ENCODE results near the gene PTCD2. TPM values are rescaled to one million over a fixed set of nuclear protein-coding genes. Genes with fewer than 3 reads are reported as not detected.
"Not testable (repeated sequence)": the region's sequence is repeated elsewhere in the genome, so short reads cannot be mapped to it uniquely, and the experiment has no call there.

Gene PTCD2
- total and polyA plus RNA-seq, 4 donors = 8.9 to 11.5 (median 10.0) TPM

GRCh38 chr5:72307573-72307967 lies 12.6 kb upstream of the PTCD2 start:
- no peaks in the 10 kb centered on the region for H3K27me3 ChIP-seq (ENCODE audit: control insufficient read depth, insufficient read depth, low read length)
- H3K4me1 ChIP-seq (ENCODE audit: control insufficient read depth, insufficient read depth, low read length) = peaks cover 8% of the 10 kb centered on the region
- peak overlapping the region; percentile 98 for H3K27ac ChIP-seq (ENCODE audit: low read depth, low read length)
- no peak for DNase-seq (ENCODE audit: low read depth in 4 of 6, low spot score in 6 of 6)
- 8% methylated on average over 2 of the region's 8 CpGs for WGBS (ENCODE audit: insufficient coverage)
- peaks cover 9% of the 10 kb centered on the region for H3K36me3 ChIP-seq (ENCODE audit: control insufficient read depth, insufficient read depth, low read length)
- no peaks in the 10 kb centered on the region for H3K9me3 ChIP-seq (ENCODE audit: control insufficient read depth, insufficient read depth, low read length)
- H3K4me3 ChIP-seq (ENCODE audit: low read depth, low read length) = peak overlapping the region; percentile 87

GRCh38 chr5:72307968-72308852 lies 12.0 kb upstream of the PTCD2 start:
- under 1% methylated on average over 71 of the region's 76 CpGs for WGBS (ENCODE audit: insufficient coverage)
- Histone ChIP-seq H3K9me3 (ENCODE audit: control insufficient read depth, insufficient read depth, low read length) (no peaks in the 10 kb centered on the region), H3K27me3 (ENCODE audit: control insufficient read depth, insufficient read depth, low read length) (no peaks in the 10 kb centered on the region), H3K36me3 (ENCODE audit: control insufficient read depth, insufficient read depth, low read length) (peaks cover 9% of the 10 kb centered on the region), H3K27ac (ENCODE audit: low read depth, low read length) (peak overlapping the region; percentile 98), H3K4me1 (ENCODE audit: control insufficient read depth, insufficient read depth, low read length) (peaks cover 8% of the 10 kb centered on the region), H3K4me3 (ENCODE audit: low read depth, low read length) (peak overlapping the region; percentile 87)
- peak; percentile 92 to 99 (median 94) for DNase-seq (ENCODE audit: low read depth in 4 of 6, low spot score in 6 of 6)

- Histone ChIP-seq H3K36me3 (ENCODE audit: control insufficient read depth, insufficient read depth, low read length) (peaks cover 9% of the 10 kb centered on the region), H3K4me3 (ENCODE audit: low read depth, low read length) (no peak overlapping the region)
- 51% methylated on average over 3 of the region's 6 CpGs for WGBS (ENCODE audit: insufficient coverage)
Measured at GRCh38 chr5:72308853-72309191, 11.4 kb upstream of the PTCD2 start.

DNA sequence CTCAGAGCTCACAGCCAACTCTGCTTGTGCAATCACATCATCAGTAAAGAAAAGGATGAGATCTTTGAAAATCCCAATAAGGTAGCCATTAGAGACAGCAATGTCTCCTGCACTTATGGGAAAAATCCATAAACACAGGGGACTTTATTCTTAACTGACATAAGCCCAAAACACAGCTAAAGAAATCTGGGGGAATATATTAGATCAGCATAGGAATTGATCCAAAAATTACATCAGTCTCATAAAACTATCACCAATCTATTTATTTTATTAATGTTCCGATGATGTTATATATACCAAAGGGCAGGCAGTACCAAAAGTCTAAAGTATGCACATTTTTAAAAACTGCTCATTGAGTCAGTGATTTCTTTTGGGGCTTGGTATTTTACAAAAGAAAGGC lies 7.0 kb upstream of the PTCD2 start:
- no CpG with 5 or more reads among the region's 1 CpG for WGBS (ENCODE audit: insufficient coverage)
- H3K27ac ChIP-seq (ENCODE audit: low read depth, low read length) = no peak overlapping the region
- H3K4me3 ChIP-seq (ENCODE audit: low read depth, low read length) = no peak overlapping the region
- H3K9me3 ChIP-seq (ENCODE audit: control insufficient read depth, insufficient read depth, low read length) = no peaks in the 10 kb centered on the region
- peaks cover 14% of the 10 kb centered on the region for H3K36me3 ChIP-seq (ENCODE audit: control insufficient read depth, insufficient read depth, low read length)
- no peak for DNase-seq (ENCODE audit: low read depth in 4 of 6, low spot score in 6 of 6)
- peaks cover 5% of the 10 kb centered on the region for H3K4me1 ChIP-seq (ENCODE audit: control insufficient read depth, insufficient read depth, low read length)
- no peaks in the 10 kb centered on the region for H3K27me3 ChIP-seq (ENCODE audit: control insufficient read depth, insufficient read depth, low read length)

More at GRCh38 chr5:72308853-72309191, 11.4 kb upstream of the PTCD2 start:
- Histone ChIP-seq H3K4me1 (ENCODE audit: control insufficient read depth, insufficient read depth, low read length) (peaks cover 8% of the 10 kb centered on the region), H3K9me3 (ENCODE audit: control insufficient read depth, insufficient read depth, low read length) (no peaks in the 10 kb centered on the region), H3K27me3 (ENCODE audit: control insufficient read depth, insufficient read depth, low read length) (no peaks in the 10 kb centered on the region), H3K27ac (ENCODE audit: low read depth, low read length) (peak overlapping the region; percentile 98)
- no peak for DNase-seq (ENCODE audit: low read depth in 4 of 6, low spot score in 6 of 6)

GRCh38 chr5:72314571-72315172 lies 5.5 kb upstream of the PTCD2 start:
- 100% methylated on average over 1 of the region's 3 CpGs for WGBS (ENCODE audit: insufficient coverage)

GRCh38 chr5:72319435-72319975 lies 668 bp upstream of the PTCD2 start:
- WGBS (ENCODE audit: insufficient coverage) = 8% methylated on average over 22 of the region's 28 CpGs
- H3K4me1 ChIP-seq (ENCODE audit: control insufficient read depth, insufficient read depth, low read length); H3K27me3 ChIP-seq (ENCODE audit: control insufficient read depth, insufficient read depth, low read length); DNase-seq (ENCODE audit: low read depth in 4 of 6, low spot score in 6 of 6); H3K9me3 ChIP-seq (ENCODE audit: control insufficient read depth, insufficient read depth, low read length): not testable (repeated sequence)
- Histone ChIP-seq H3K4me3 (ENCODE audit: low read depth, low read length) (peak overlapping the region; percentile 90), H3K27ac (ENCODE audit: low read depth, low read length) (peak overlapping the region; percentile 95), H3K36me3 (ENCODE audit: control insufficient read depth, insufficient read depth, low read length) (peaks cover 11% of the 10 kb centered on the region)

More at GRCh38 chr5:72314571-72315172, 5.5 kb upstream of the PTCD2 start:
- H3K4me1 ChIP-seq (ENCODE audit: control insufficient read depth, insufficient read depth, low read length) = no peaks in the 10 kb centered on the region
- peaks cover 9% of the 10 kb centered on the region for H3K36me3 ChIP-seq (ENCODE audit: control insufficient read depth, insufficient read depth, low read length)
- peak in 2 of 6 donors; percentile 52 to 54 for DNase-seq (ENCODE audit: low read depth in 4 of 6, low spot score in 6 of 6)
- H3K27me3 ChIP-seq (ENCODE audit: control insufficient read depth, insufficient read depth, low read length) = no peaks in the 10 kb centered on the region
- H3K9me3 ChIP-seq (ENCODE audit: control insufficient read depth, insufficient read depth, low read length) = no peaks in the 10 kb centered on the region
- H3K27ac ChIP-seq (ENCODE audit: low read depth, low read length) = no peak overlapping the region
- no peak overlapping the region for H3K4me3 ChIP-seq (ENCODE audit: low read depth, low read length)

GRCh38 chr5:72324189-72324825 lies 4.1 kb downstream of the PTCD2 start:
- 90% methylated on average over 4 of the region's 5 CpGs for WGBS (ENCODE audit: insufficient coverage)
- H3K9me3 ChIP-seq (ENCODE audit: control insufficient read depth, insufficient read depth, low read length) = no peaks in the 10 kb centered on the region
- H3K27me3 ChIP-seq (ENCODE audit: control insufficient read depth, insufficient read depth, low read length) = no peaks in the 10 kb centered on the region
- H3K4me1 ChIP-seq (ENCODE audit: control insufficient read depth, insufficient read depth, low read length) = peaks cover 10% of the 10 kb centered on the region
- no peak overlapping the region for H3K4me3 ChIP-seq (ENCODE audit: low read depth, low read length)
- H3K27ac ChIP-seq (ENCODE audit: low read depth, low read length) = no peak overlapping the region
- H3K36me3 ChIP-seq (ENCODE audit: control insufficient read depth, insufficient read depth, low read length) = peaks cover 11% of the 10 kb centered on the region
- DNase-seq (ENCODE audit: low read depth in 4 of 6, low spot score in 6 of 6) = no peak

DNA sequence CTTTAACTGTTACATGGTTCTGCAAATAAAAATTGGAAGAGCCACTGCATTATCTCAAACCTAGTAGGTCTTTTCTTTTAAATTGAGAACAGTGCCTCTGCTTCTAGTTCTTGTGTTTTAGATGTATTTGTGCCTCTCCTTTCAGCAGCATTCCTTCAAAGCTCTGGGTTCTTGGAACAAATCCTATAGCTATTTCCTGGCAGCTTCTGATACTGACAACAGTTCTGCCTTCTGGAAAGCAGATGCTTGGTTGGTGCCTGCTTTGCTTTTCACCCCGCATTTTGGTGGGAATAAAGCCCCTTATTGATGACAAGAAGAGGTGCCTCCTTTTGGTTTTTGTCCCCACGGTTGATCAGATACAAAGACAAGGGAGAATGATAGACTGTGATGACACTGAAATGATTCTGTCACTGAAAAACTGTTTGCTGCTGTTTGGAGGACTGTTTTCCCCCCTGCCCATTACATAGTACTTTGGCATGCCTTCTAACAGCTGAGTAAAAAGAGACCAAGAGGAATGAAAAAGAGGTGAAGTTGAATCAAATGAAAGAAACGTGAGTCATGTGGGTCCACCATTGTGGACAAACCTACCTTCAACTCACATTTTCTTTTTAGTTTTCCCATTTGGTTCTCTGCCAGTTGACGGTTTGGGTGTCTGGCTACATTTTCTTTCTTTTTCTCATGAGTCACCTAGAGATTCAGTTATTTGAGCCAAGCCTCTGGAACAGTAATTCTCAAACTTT lies 5.6 kb downstream of the PTCD2 start:
- 44% methylated on average over 3 of the region's 4 CpGs for WGBS (ENCODE audit: insufficient coverage)
- Histone ChIP-seq H3K9me3 (ENCODE audit: control insufficient read depth, insufficient read depth, low read length) (no peaks in the 10 kb centered on the region), H3K4me3 (ENCODE audit: low read depth, low read length) (no peak overlapping the region), H3K27me3 (ENCODE audit: control insufficient read depth, insufficient read depth, low read length) (no peaks in the 10 kb centered on the region), H3K4me1 (ENCODE audit: control insufficient read depth, insufficient read depth, low read length) (peaks cover 7% of the 10 kb centered on the region), H3K36me3 (ENCODE audit: control insufficient read depth, insufficient read depth, low read length) (peaks cover 11% of the 10 kb centered on the region), H3K27ac (ENCODE audit: low read depth, low read length) (no peak overlapping the region)
- peak in 1 of 6 donors; percentile 90 for DNase-seq (ENCODE audit: low read depth in 4 of 6, low spot score in 6 of 6)

DNA sequence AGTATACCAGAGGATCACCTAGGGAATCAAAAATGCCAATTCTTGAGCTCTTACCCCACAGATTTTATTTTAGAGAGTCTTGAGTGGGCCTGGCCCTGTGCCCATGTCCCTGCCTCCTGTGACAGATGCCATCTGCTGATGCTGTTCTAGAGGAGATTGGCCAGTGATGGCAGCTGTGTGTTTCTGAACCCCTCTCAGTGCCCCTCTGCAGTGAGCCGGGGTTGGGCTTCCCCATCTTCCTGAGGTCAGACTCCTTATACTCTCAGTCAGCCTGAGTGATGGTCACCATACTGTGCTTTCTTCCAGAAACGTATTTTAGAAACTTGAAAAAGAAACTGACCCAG lies 6.1 kb downstream of the PTCD2 start:
- peaks cover 11% of the 10 kb centered on the region for H3K36me3 ChIP-seq (ENCODE audit: control insufficient read depth, insufficient read depth, low read length)
- H3K27ac ChIP-seq (ENCODE audit: low read depth, low read length) = no peak overlapping the region
- no peak for DNase-seq (ENCODE audit: low read depth in 4 of 6, low spot score in 6 of 6)
- 33% methylated on average over 1 of the region's 2 CpGs for WGBS (ENCODE audit: insufficient coverage)
- H3K27me3 ChIP-seq (ENCODE audit: control insufficient read depth, insufficient read depth, low read length) = no peaks in the 10 kb centered on the region
- H3K4me3 ChIP-seq (ENCODE audit: low read depth, low read length) = no peak overlapping the region
- no peaks in the 10 kb centered on the region for H3K9me3 ChIP-seq (ENCODE audit: control insufficient read depth, insufficient read depth, low read length)
- peaks cover 4% of the 10 kb centered on the region for H3K4me1 ChIP-seq (ENCODE audit: control insufficient read depth, insufficient read depth, low read length)

Data from spinal cord (tissue), 10 donors.